Heart left ventricle (tissue), 16 donors: Measurements from ENCODE around the gene MARCHF10. TPM values are rescaled to one million over a fixed set of nuclear protein-coding genes. Genes with fewer than 3 reads are reported as not detected.
A peak's percentile ranks its signal among the peaks of the same experiment; 100 is the strongest.

Experiments used
- ATAC-seq, 4 donors: fragments of 200-7000 bp; cut with Tn5 transposase; one replicate each; pipeline ENCODE4 v1.9.1; 2020 to 2022; ENCODE audit warnings: moderate library complexity in 4 of 4, mild to moderate bottlenecking in 3 of 4, moderate number of reproducible peaks in 1 of 4
- DNase-seq, 5 donors: peaks; one replicate each; pipeline ENCODE4 v3.0.0-alpha.2; 2020
- H3K27ac ChIP-seq, 12 donors: fragments of 200-600 bp; sonication (generic) in 4 of 12; one replicate each; pipeline versions ENCODE4 v1.5.0 to v1.8.0; 2016 to 2022; ENCODE audit warnings: mild to moderate bottlenecking in 2 of 12
- H3K27me3 ChIP-seq, 9 donors: fragments of 200-600 bp; sonication (generic) in 2 of 9; one replicate each; pipeline versions ENCODE4 v1.5.1 to v1.8.0; 2016 to 2022; ENCODE audit warnings: mild to moderate bottlenecking in 3 of 9
- H3K36me3 ChIP-seq, 9 donors: fragments of 200-600 bp; sonication (generic) in 2 of 9; one replicate each; pipeline versions ENCODE4 v1.5.0 to v1.8.0; 2018 to 2022; ENCODE audit warnings: mild to moderate bottlenecking in 2 of 9
- H3K4me1 ChIP-seq, 12 donors: fragments of 200-600 bp; sonication (generic) in 4 of 12; one replicate each; pipeline versions ENCODE4 v1.5.0 to v1.8.0; 2016 to 2022; ENCODE audit warnings: mild to moderate bottlenecking in 3 of 12
- H3K4me3 ChIP-seq, 12 donors: fragments of 200-600 bp; sonication (generic) in 4 of 12; one replicate each; pipeline versions ENCODE4 v1.5.0 to v1.8.0; 2017 to 2022; ENCODE audit warnings: mild to moderate bottlenecking in 9 of 12, moderate library complexity in 4 of 12
- H3K9me3 ChIP-seq, 12 donors: fragments of 200-600 bp; sonication (generic) in 4 of 12; one replicate each; pipeline versions ENCODE4 v1.5.0 to v1.8.0; 2016 to 2022; ENCODE audit warnings: mild to moderate bottlenecking in 1 of 12
- POLR2A ChIP-seq, 2 donors: fragments of 450-650 bp; IDR thresholded peaks; one replicate each; pipeline ENCODE4 v1.6.1; 2017; ENCODE audit warnings: antibody characterized with exemption in 2 of 2, mild to moderate bottlenecking in 2 of 2, moderate library complexity in 2 of 2
- WGBS, 4 donors: extraction: QIAGEN DNeasy Blood & Tissue Kit in 2 of 4; methylation state at CpG; one replicate each; pipeline versions ENCODE4 v1.1.5 to v1.1.7; 2013 to 2018; 5-methylcytosine and 5-hydroxymethylcytosine counted together
- intact Hi-C, 10 donors: fragments of 100-400 bp; cut with DNase I; formaldehyde crosslinking; loops; one replicate each; pipeline versions ENCODE4 v1.11.1 to v1.14.2; 2022
- polyA plus RNA-seq, 2 donors: library from polyadenylated mRNA; stranded (reverse); fragments of 200-250 nt; gene quantifications; one replicate each; pipeline ENCODE4 v1.2.3, GENCODE V29; 2013
- total RNA-seq, 9 donors: library from RNA; depleted of rRNA in 2 of 9; stranded (reverse); fragments of >200 nt in 2 of 9; fragmentation: NEBNext Ultra II Directional in 3 of 9; extraction: Animal tissue kit (Norgen Biotek cat#: 25700) in 3 of 9; gene quantifications; one replicate each; pipeline versions ENCODE4 v1.1.0 to v1.2.4, GENCODE V29; 2016 to 2023
- TF ChIP-seq, protein P1 (sequence below), 12 donors: fragments of 200-600 bp; sonication (generic) in 4 of 12; IDR thresholded peaks; one replicate each; pipeline versions ENCODE4 v1.5.0 to v1.8.0; 2018 to 2022; ENCODE audit warnings: antibody characterized with exemption in 12 of 12, mild to moderate bottlenecking in 5 of 12
- donor health status: ischemic (EF 13 %, LVEDD 7.1; RV severe dilation, severe dysfunction).
- donor health status: healthy with polysubstance abuse.
- donor health status: DM: no; HTN: yes; CAD: no.
- donor health status: DM: no; HTN: no; CAD: no.
- donor health status: ischemic (EF 25% LVEDD 6.9; RV normal size, moderate dysfunction).
- donor health status: ischemic (EF 25% LVEDD 5.7; RV mildly dilated, moderate dysfunction).
- donor health status: healthy.
- donor health status: DM: yes; HTN: yes; CAD: no.
- donor health status: ischemic (EF 35%, LVEDD 5.7; RV mildly dilated, moderate dysfunction).
- donor health status: nonischemic (EF 11% LVEDD 7.7; RV severe dilation, severe dysfunction).
- donor health status: DM: yes; HTN: yes; CAD: no.
- donor health status: PGD.
- donor health status: ischemic (EF 29% LVEDD 5.4; RV normal size, mild dysfunction).
- donor health status: nonischemic (EF 23%, LVEDD 6.1; RV moderate dilation, normal function).

MARCHF10 gene
- total and polyA plus RNA-seq, 11 donors = not detected

DNA sequence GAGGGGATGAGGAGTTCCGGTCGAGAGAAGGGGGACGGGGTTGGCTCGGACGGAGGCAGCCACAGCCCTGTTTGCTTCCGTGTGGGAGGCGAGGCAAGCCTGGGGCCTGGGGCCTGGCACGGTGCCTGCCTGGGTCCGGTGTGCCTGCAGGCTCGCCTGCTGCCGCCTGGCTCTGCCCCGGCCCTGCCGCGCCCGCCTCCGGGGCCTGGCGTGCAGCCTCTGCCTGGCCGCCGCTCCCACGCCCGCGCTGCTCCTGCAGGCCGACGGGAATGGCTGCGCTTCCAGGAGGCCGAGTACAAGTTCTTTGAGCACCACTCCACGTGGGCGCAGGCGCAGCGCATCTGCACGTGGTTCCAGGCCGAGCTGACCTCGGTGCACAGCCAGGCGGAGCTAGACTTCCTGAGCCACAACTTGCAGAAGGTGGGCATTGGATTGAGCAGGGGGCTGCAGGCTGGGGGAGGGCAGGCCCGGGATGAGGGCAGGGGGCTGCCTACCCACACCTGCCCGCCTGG is 127.5 kb downstream of the MARCHF10 start:
- no peak for ATAC-seq

DNA sequence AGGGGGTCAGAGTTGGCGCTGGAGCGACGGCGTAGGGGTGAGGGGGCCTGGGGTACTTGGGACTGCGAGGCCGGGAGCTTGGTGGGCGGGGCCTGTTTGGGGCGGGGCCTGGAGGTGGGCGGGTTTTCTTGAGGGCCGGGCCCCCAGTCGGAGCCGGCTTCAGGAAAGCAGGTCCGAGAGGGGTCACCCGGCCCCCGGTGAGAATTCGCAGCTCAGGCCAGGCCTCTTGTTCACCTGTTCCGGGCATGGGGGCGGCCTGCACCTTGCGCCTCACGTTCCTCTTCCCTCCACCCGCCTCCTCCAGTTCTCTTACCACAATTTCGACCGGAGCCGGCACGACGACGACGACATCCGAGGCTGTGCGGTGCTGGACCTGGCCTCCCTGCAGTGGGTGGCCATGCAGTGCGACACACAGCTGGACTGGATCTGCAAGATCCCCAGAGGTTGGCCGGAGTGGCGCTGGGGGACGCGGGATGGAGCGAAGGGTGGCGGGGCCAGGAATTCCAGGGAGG is 128.2 kb downstream of the MARCHF10 start:
- intact Hi-C loops = loop anchor here in 4 of 10 donors (5.0 to 10.0 kb wide), 3 partner anchors 285 to 725 kb away; partner anchors contain the start of gene TANC2 (in 1 of the 4)
- peak in 1 of 5 donors; percentile 54 for DNase-seq
- H3K4me1 ChIP-seq = no peaks in the 10 kb centered on the region
- H3K36me3 ChIP-seq = peaks cover 0 to 68% (median 13%) of the 10 kb centered on the region in 9 donors
- no peak for ATAC-seq
- no peaks in the 10 kb centered on the region for H3K9me3 ChIP-seq
- H3K4me3 ChIP-seq = no peak overlapping the region
- H3K27ac ChIP-seq = no peak overlapping the region
- 84 to 91% (median 86%) methylated on average over 34 to 37 of the region's 37 CpGs for WGBS, 4 donors
- no peak for TF ChIP-seq POLR2A (IDR thresholded peaks at IDR 0.05)
- TF ChIP-seq, protein P1, sequence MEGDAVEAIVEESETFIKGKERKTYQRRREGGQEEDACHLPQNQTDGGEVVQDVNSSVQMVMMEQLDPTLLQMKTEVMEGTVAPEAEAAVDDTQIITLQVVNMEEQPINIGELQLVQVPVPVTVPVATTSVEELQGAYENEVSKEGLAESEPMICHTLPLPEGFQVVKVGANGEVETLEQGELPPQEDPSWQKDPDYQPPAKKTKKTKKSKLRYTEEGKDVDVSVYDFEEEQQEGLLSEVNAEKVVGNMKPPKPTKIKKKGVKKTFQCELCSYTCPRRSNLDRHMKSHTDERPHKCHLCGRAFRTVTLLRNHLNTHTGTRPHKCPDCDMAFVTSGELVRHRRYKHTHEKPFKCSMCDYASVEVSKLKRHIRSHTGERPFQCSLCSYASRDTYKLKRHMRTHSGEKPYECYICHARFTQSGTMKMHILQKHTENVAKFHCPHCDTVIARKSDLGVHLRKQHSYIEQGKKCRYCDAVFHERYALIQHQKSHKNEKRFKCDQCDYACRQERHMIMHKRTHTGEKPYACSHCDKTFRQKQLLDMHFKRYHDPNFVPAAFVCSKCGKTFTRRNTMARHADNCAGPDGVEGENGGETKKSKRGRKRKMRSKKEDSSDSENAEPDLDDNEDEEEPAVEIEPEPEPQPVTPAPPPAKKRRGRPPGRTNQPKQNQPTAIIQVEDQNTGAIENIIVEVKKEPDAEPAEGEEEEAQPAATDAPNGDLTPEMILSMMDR (IDR thresholded peaks at IDR 0.05) = no peak
- H3K27me3 ChIP-seq = no peaks in the 10 kb centered on the region

More for the DNA sequence above, 127.5 kb downstream of the MARCHF10 start:
- Histone ChIP-seq H3K4me3 (no peak overlapping the region), H3K27me3 (no peaks in the 10 kb centered on the region), H3K9me3 (no peaks in the 10 kb centered on the region), H3K4me1 (no peaks in the 10 kb centered on the region), H3K36me3 (peaks cover 0 to 68% (median 13%) of the 10 kb centered on the region in 9 donors), H3K27ac (no peak overlapping the region)
- TF ChIP-seq POLR2A (IDR thresholded peaks at IDR 0.05) = no peak
- TF ChIP-seq, protein P1 (IDR thresholded peaks at IDR 0.05) = no peak
- WGBS, 4 donors = 82 to 90% (median 88%) methylated on average over 36 of the region's 36 CpGs
- intact Hi-C loops = no loop called here
- DNase-seq = no peak

DNA sequence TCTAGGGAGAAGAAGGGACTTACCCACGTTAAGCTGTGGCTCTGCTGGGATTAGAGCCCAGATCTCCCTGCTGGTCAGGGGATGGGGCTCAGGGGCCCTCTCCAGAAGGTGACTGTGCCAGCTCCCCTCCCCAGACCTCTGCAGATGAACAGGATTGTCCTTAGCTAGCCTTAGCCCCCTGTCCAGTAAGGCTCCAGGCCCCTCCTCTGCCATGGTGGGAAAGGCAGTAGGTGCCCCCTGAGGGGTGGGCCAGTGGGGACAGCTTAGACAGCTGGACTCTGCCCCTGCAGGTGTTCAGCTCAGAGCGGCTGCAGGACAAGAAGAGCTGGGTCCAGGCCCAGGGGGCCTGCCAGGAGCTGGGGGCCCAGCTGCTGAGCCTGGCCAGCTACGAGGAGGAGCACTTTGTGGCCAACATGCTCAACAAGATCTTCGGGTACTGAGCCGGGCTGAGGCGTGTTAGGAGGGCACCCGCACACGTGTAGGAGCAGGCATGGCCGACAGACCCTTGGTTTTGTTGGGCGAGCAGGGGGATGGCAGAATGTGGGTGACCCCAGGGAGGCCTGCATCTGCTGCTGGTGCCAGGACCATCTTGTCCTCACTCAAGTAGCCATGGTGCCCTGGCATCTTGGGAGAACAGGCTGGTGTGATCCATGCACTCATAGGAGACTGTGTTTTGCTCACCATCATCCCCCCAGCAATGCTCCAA is 129.7 kb downstream of the MARCHF10 start:
- no peaks in the 10 kb centered on the region for H3K27me3 ChIP-seq
- no peaks in the 10 kb centered on the region for H3K4me1 ChIP-seq
- no peak for TF ChIP-seq POLR2A (IDR thresholded peaks at IDR 0.05)
- TF ChIP-seq, protein P1 (IDR thresholded peaks at IDR 0.05) = no peak
- WGBS, 4 donors = 93 to 97% (median 95%) methylated on average over 3 to 10 of the region's 10 CpGs
- DNase-seq = peak in 1 of 5 donors; percentile 40
- H3K27ac ChIP-seq = no peak overlapping the region
- intact Hi-C loops = loop anchor here in 4 of 10 donors (5.0 to 10.0 kb wide), 3 partner anchors 286 to 726 kb away; partner anchors contain the start of gene TANC2 (in 1 of the 4)
- no peak for ATAC-seq
- no peaks in the 10 kb centered on the region for H3K9me3 ChIP-seq
- no peak overlapping the region for H3K4me3 ChIP-seq
- peaks cover 0 to 65% (median 13%) of the 10 kb centered on the region in 9 donors for H3K36me3 ChIP-seq

DNA sequence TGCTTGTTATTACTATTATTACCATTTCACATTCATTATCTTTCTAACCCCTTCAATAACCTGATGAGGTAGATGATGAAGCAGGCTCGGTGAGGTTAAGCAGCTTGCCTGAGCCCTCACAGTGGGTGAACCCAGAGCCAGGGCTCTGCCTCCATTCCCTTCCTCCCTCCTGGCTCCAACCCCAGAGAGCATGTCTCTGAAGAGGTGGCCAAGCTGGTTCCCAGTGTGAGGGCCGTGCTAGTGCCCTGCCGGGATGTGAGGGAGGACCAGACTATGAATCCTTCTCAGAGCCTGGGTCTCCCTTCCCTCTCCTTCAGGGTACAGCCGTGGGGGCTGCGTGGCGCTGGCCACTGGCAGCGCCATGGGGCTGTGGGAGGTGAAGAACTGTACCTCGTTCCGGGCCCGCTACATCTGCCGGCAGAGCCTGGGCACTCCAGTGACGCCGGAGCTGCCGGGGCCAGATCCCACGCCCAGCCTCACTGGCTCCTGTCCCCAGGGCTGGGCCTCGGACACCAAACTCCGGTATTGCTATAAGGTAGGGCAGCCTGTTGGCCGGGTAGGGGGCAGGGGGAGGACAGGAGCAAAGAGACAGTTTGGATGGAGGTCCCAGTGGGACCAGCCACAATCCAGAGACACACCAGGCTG is 131.0 kb downstream of the MARCHF10 start:
- ATAC-seq (no peak), DNase-seq (peak in 1 of 5 donors; percentile 45)
- Histone ChIP-seq H3K4me1 (peaks cover 0 to 2% (median 0%) of the 10 kb centered on the region in 12 donors), H3K9me3 (no peaks in the 10 kb centered on the region), H3K4me3 (no peak overlapping the region), H3K27ac (no peak overlapping the region), H3K36me3 (peaks cover 0 to 68% (median 9%) of the 10 kb centered on the region in 9 donors), H3K27me3 (no peaks in the 10 kb centered on the region)
- intact Hi-C loops = loop anchor here in 4 of 10 donors (5.0 to 10.0 kb wide), 3 partner anchors 288 to 728 kb away; partner anchors contain the start of gene TANC2 (in 1 of the 4)
- 95 to 97% (median 96%) methylated on average over 10 to 18 of the region's 18 CpGs for WGBS, 4 donors
- TF ChIP-seq, protein P1 (IDR thresholded peaks at IDR 0.05) = no peak
- TF ChIP-seq POLR2A (IDR thresholded peaks at IDR 0.05) = no peak
